Smooth muscle cell (in vitro differentiated cells): Measurements from ENCODE around the gene TEX35. TPM values are rescaled to one million over a fixed set of nuclear protein-coding genes. Genes with fewer than 3 reads are reported as not detected.

Source experiments
- DNase-seq: peaks from one replicate; lab custom pipeline; 2025; ENCODE audit not compliant: unreplicated experiment; lab: John Stamatoyannopoulos, UW
- H2AFZ ChIP-seq: fragments of 200-600 bp; sonication (generic); 2 replicates; pipeline ENCODE4 v1.6.0; 2016; ENCODE audit warnings: antibody characterized with exemption, low read depth, mild to moderate bottlenecking
- H3F3A ChIP-seq: fragments of 200-600 bp; sonication (generic); 2 replicates; pipeline ENCODE4 v1.6.0; 2017; ENCODE audit warnings: antibody characterized with exemption, low read depth
- H3K27ac ChIP-seq: fragments of 200-600 bp; sonication (generic); 2 replicates; pipeline ENCODE4 v1.5.1; 2016; ENCODE audit warnings: low read depth, mild to moderate bottlenecking
- H3K27me3 ChIP-seq: fragments of 200-600 bp; sonication (generic); 2 replicates; pipeline ENCODE4 v1.6.1; 2016; ENCODE audit warnings: low read depth, mild to moderate bottlenecking
- H3K36me3 ChIP-seq: fragments of 200-600 bp; sonication (generic); 2 replicates; pipeline ENCODE4 v1.5.1; 2016; ENCODE audit warnings: low read depth
- H3K4me1 ChIP-seq: fragments of 200-600 bp; sonication (generic); 2 replicates; pipeline ENCODE4 v1.5.1; 2016; ENCODE audit warnings: low read depth
- H3K4me2 ChIP-seq: fragments of 200-600 bp; sonication (generic); 2 replicates; pipeline ENCODE4 v1.6.0; 2016; ENCODE audit warnings: mild to moderate bottlenecking
- H3K4me3 ChIP-seq: fragments of 200-600 bp; sonication (generic); 2 replicates; pipeline ENCODE4 v1.5.1; 2016; ENCODE audit warnings: mild to moderate bottlenecking
- H3K79me2 ChIP-seq: fragments of 200-600 bp; sonication (generic); 2 replicates; pipeline ENCODE4 v1.6.0; 2016; ENCODE audit warnings: low read depth, mild to moderate bottlenecking
- H3K9ac ChIP-seq: fragments of 200-600 bp; sonication (generic); 2 replicates; pipeline ENCODE4 v1.6.0; 2016; ENCODE audit warnings: low read depth
- H3K9me3 ChIP-seq: fragments of 200-600 bp; sonication (generic); replicated peaks from 2 replicates; pipeline ENCODE4 v1.5.1; 2016; ENCODE audit warnings: low read depth
- H4K20me1 ChIP-seq: fragments of 200-600 bp; sonication (generic); 2 replicates; pipeline ENCODE4 v1.6.0; 2016; ENCODE audit warnings: low read depth
- WGBS: methylation state at CpG from one replicate; pipeline ENCODE4 v1.1.7; 2016; ENCODE audit warnings: low lambda C conversion rate; 5-methylcytosine and 5-hydroxymethylcytosine counted together
- polyA plus RNA-seq: library from polyadenylated mRNA; unstranded; fragments of >200 nt; fragmentation: Nextera tagmentation; extraction: Ambion mirVana; gene quantifications from 2 replicates; pipeline ENCODE4 v1.2.1, GENCODE V29; 2016
- total RNA-seq: library from RNA; depleted of rRNA; stranded (reverse); fragments of >200 nt; gene quantifications from 2 replicates; pipeline ENCODE4 v1.2.3, GENCODE V29; 2014
- TF ChIP-seq, protein P1 (sequence below): fragments of 200-600 bp; sonication (generic); IDR thresholded peaks from 2 replicates; pipeline ENCODE4 v1.5.1; 2017; ENCODE audit warnings: borderline replicate concordance, mild to moderate bottlenecking, antibody characterized with exemption; ENCODE audit not compliant: insufficient read depth, poor library complexity, severe bottlenecking

TEX35 gene
- total and polyA plus RNA-seq, 2 experiments from 2014 or later, result not detected

DNA sequence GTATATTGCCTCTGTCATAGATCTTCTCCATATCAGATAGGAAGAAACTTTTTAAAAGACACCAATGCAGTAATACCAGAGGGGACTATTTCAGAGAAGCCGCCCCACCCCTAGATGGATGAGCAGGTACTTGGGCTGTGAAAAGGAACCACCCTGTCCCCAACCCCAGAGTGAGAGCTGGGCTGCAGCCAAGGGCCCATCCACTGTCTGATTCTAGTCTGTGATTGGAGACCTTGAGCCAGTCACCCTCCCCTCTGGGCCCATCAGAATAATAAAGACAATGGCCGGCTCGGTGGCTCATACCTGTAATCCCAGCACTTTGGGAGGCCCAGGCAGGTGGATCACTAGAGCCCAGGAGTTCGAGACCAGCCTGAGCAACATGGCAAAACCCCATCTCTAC lies 21.2 kb upstream of the TEX35 start:
- Histone ChIP-seq H3K79me2 (no peaks in the 10 kb centered on the region), H3K9me3 (no peaks in the 10 kb centered on the region), H3K27me3 (no peaks in the 10 kb centered on the region), H3K4me1 (no peaks in the 10 kb centered on the region), H3K4me2 (no peak overlapping the region), H3K9ac (no peak overlapping the region), H3F3A (no peaks in the 10 kb centered on the region), H3K4me3 (no peak overlapping the region), H4K20me1 (no peaks in the 10 kb centered on the region), H2AFZ (no peak overlapping the region), H3K36me3 (no peaks in the 10 kb centered on the region), H3K27ac (no peak overlapping the region)
- TF ChIP-seq, protein P1, sequence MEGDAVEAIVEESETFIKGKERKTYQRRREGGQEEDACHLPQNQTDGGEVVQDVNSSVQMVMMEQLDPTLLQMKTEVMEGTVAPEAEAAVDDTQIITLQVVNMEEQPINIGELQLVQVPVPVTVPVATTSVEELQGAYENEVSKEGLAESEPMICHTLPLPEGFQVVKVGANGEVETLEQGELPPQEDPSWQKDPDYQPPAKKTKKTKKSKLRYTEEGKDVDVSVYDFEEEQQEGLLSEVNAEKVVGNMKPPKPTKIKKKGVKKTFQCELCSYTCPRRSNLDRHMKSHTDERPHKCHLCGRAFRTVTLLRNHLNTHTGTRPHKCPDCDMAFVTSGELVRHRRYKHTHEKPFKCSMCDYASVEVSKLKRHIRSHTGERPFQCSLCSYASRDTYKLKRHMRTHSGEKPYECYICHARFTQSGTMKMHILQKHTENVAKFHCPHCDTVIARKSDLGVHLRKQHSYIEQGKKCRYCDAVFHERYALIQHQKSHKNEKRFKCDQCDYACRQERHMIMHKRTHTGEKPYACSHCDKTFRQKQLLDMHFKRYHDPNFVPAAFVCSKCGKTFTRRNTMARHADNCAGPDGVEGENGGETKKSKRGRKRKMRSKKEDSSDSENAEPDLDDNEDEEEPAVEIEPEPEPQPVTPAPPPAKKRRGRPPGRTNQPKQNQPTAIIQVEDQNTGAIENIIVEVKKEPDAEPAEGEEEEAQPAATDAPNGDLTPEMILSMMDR, result no peak
- no peak for DNase-seq
- WGBS, result 95% methylated on average over 4 of the region's 4 CpGs

DNA sequence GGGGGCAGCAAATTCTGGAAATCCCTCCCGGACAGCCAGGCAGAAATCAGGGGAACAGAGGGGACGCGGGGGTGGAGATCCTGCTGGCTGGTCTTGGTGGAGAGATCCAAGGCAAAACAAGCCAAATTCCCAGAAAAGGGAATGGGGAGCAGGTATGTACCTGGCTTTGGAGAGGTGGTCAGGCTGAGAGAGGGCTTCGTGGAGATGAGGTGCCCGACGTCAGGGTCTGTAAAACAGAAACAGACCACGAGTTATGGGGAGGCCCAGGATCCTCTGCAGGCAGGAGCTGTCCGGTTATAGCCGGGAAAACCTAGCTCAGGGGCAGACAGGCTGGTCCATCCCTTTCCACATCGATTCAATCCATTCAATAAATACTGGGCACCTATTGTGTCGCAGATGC lies 20.6 kb upstream of the TEX35 start:
- no peak overlapping the region for H2AFZ ChIP-seq
- H3F3A ChIP-seq, result no peaks in the 10 kb centered on the region
- WGBS, result 94% methylated on average over 11 of the region's 11 CpGs
- TF ChIP-seq, protein P1, result no peak
- DNase-seq, result no peak
- no peak overlapping the region for H3K4me2 ChIP-seq
- H3K79me2 ChIP-seq, result no peaks in the 10 kb centered on the region
- no peak overlapping the region for H3K4me3 ChIP-seq
- H4K20me1 ChIP-seq, result no peaks in the 10 kb centered on the region
- H3K27me3 ChIP-seq, result no peaks in the 10 kb centered on the region
- no peaks in the 10 kb centered on the region for H3K4me1 ChIP-seq
- H3K27ac ChIP-seq, result no peak overlapping the region
- no peaks in the 10 kb centered on the region for H3K36me3 ChIP-seq
- no peak overlapping the region for H3K9ac ChIP-seq
- H3K9me3 ChIP-seq, result no peaks in the 10 kb centered on the region

DNA sequence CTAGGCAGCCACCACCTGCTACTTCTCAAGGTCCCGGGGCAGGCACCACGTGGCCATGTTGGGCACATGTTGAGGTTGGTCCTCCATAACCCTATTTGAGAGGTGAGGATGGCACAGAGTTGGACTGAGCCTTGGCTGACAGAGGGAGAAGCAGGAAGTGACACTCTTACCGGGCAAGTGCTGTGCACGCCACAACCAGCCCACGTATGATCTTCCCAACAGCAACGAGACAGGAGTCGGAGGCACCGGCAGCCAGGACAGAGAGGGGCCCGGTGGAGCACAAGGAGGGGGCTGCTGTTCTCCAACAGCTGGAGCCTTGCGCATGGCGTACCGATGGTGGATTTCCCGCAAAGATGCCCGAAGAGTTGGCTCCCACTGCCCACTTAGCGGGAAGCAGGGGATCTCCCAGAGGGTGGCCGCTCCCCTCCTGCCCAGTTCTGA lies 19.6 kb upstream of the TEX35 start:
- Histone ChIP-seq H3K79me2 (no peaks in the 10 kb centered on the region), H3K4me2 (no peak overlapping the region), H4K20me1 (no peaks in the 10 kb centered on the region), H3K27ac (no peak overlapping the region), H3K9ac (no peak overlapping the region), H3K9me3 (no peaks in the 10 kb centered on the region), H3K4me1 (no peaks in the 10 kb centered on the region), H3F3A (no peaks in the 10 kb centered on the region), H3K36me3 (no peaks in the 10 kb centered on the region), H3K27me3 (no peaks in the 10 kb centered on the region), H2AFZ (no peak overlapping the region), H3K4me3 (no peak overlapping the region)
- DNase-seq, result no peak
- TF ChIP-seq, protein P1, result no peak
- WGBS, result 93% methylated on average over 16 of the region's 16 CpGs

DNA sequence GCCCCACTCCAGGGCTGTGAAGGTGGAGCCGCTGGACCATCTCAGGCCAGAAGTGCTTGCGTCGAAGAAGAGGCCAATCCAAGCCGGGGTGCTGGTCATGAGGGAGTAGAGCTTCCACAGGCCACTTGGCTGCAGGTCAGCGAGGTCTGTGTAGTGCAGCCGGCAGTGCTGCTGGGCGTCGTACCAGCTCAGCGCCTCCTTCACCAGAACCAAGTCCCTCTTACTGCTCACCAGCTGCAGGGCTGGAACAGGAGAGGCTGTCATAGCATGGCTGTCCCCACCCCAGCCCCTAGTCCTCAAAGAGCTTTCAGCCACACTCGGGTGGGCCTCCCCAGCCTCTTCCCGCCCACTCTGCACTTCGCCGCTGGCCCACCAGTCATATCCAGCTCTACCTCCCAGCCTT lies 18.3 kb upstream of the TEX35 start:
- no peak overlapping the region for H3K4me3 ChIP-seq

More for the DNA sequence above, 18.3 kb upstream of the TEX35 start:
- Histone ChIP-seq H3K27ac (no peak overlapping the region), H3K36me3 (no peaks in the 10 kb centered on the region), H2AFZ (no peak overlapping the region), H3K9ac (no peak overlapping the region), H3K4me2 (no peak overlapping the region), H3K27me3 (no peaks in the 10 kb centered on the region), H3F3A (no peaks in the 10 kb centered on the region), H3K79me2 (no peaks in the 10 kb centered on the region), H3K9me3 (no peaks in the 10 kb centered on the region), H3K4me1 (no peaks in the 10 kb centered on the region), H4K20me1 (no peaks in the 10 kb centered on the region)
- no peak for DNase-seq
- 92% methylated on average over 13 of the region's 13 CpGs for WGBS
- TF ChIP-seq, protein P1, result no peak
